Muscle layer of colon (tissue), 2 donors: ENCODE data around the gene ADRA2C.

Source experiments
- H3K27ac ChIP-seq: one replicate; pipeline ENCODE4 v1.7.0; 2013; ENCODE audit warnings: low read depth, mild to moderate bottlenecking, low read length, moderate library complexity
- H3K27me3 ChIP-seq, 2 donors: one replicate each; pipeline ENCODE4 v1.7.0; 2013; ENCODE audit warnings: low read length in 2 of 2, mild to moderate bottlenecking in 2 of 2; ENCODE audit not compliant: insufficient read depth in 2 of 2, control insufficient read depth in 1 of 2
- H3K36me3 ChIP-seq: one replicate; pipeline ENCODE4 v1.7.0; 2013; ENCODE audit warnings: mild to moderate bottlenecking, low read length; ENCODE audit not compliant: insufficient read depth
- H3K4me1 ChIP-seq: one replicate; pipeline ENCODE4 v1.7.0; 2013; ENCODE audit warnings: mild to moderate bottlenecking, low read length; ENCODE audit not compliant: insufficient read depth
- H3K4me3 ChIP-seq, 2 donors: one replicate each; pipeline ENCODE4 v1.7.0; 2013; ENCODE audit warnings: low read length in 2 of 2, low read depth in 1 of 2, mild to moderate bottlenecking in 1 of 2, moderate library complexity in 1 of 2
- H3K9ac ChIP-seq: one replicate; pipeline ENCODE4 v1.7.0; 2013; ENCODE audit warnings: low read length
- H3K9me3 ChIP-seq: one replicate; pipeline ENCODE4 v1.7.0; 2013; ENCODE audit warnings: mild to moderate bottlenecking, low read length
- donor health status: abdominal sarcoma.
- donor health status: Adenocarcinoma of cecum.

The ADRA2C gene

GRCh38 chr4:3765271-3766035, 732 bp upstream of the ADRA2C start:
- Histone ChIP-seq H3K9me3 (no peaks in the 10 kb centered on the region), H3K4me1 (no peaks in the 10 kb centered on the region), H3K36me3 (no peaks in the 10 kb centered on the region), H3K27me3 (peaks cover 5 to 47% of the 10 kb centered on the region in 2 donors), H3K4me3 (peak overlapping the region in 1 of 2 donors; percentile 4), H3K9ac (no peak overlapping the region), H3K27ac (no peak overlapping the region)

GRCh38 chr4:3766785-3767569, 792 bp downstream of the ADRA2C start:
- Histone ChIP-seq H3K36me3 (no peaks in the 10 kb centered on the region), H3K9ac (no peak overlapping the region), H3K27ac (no peak overlapping the region), H3K27me3 (peaks cover 5 to 47% of the 10 kb centered on the region in 2 donors), H3K9me3 (no peaks in the 10 kb centered on the region), H3K4me3 (no peak overlapping the region), H3K4me1 (no peaks in the 10 kb centered on the region)

GRCh38 chr4:3767570-3768288, 1.5 kb downstream of the ADRA2C start:
- Histone ChIP-seq H3K27me3 (peaks cover 5 to 53% of the 10 kb centered on the region in 2 donors), H3K4me3 (no peak overlapping the region), H3K9me3 (no peaks in the 10 kb centered on the region), H3K27ac (no peak overlapping the region), H3K36me3 (no peaks in the 10 kb centered on the region), H3K4me1 (no peaks in the 10 kb centered on the region), H3K9ac (no peak overlapping the region)

- Histone ChIP-seq H3K4me3 (no peak overlapping the region), H3K9ac (no peak overlapping the region), H3K27ac (no peak overlapping the region), H3K4me1 (no peaks in the 10 kb centered on the region), H3K9me3 (no peaks in the 10 kb centered on the region), H3K27me3 (peaks cover 5 to 56% of the 10 kb centered on the region in 2 donors), H3K36me3 (no peaks in the 10 kb centered on the region)
Observed at GRCh38 chr4:3768842-3769641, 2.9 kb downstream of the ADRA2C start.

GRCh38 chr4:3769642-3770184, 3.5 kb downstream of the ADRA2C start:
- Histone ChIP-seq H3K36me3 (no peaks in the 10 kb centered on the region), H3K9me3 (no peaks in the 10 kb centered on the region), H3K9ac (no peak overlapping the region), H3K27me3 (peaks cover 5 to 50% of the 10 kb centered on the region in 2 donors), H3K4me1 (no peaks in the 10 kb centered on the region), H3K27ac (no peak overlapping the region), H3K4me3 (no peak overlapping the region)

GRCh38 chr4:3770323-3771163, 4.4 kb downstream of the ADRA2C start:
- H3K27me3 ChIP-seq: peaks cover 5 to 46% of the 10 kb centered on the region in 2 donors
- H3K9ac ChIP-seq: no peak overlapping the region
- no peak overlapping the region for H3K4me3 ChIP-seq
- H3K27ac ChIP-seq: no peak overlapping the region
- no peaks in the 10 kb centered on the region for H3K4me1 ChIP-seq
- H3K36me3 ChIP-seq: no peaks in the 10 kb centered on the region
- no peaks in the 10 kb centered on the region for H3K9me3 ChIP-seq

- no peaks in the 10 kb centered on the region for H3K9me3 ChIP-seq
- no peaks in the 10 kb centered on the region for H3K36me3 ChIP-seq
- H3K4me1 ChIP-seq: no peaks in the 10 kb centered on the region
- H3K4me3 ChIP-seq: no peak overlapping the region
- H3K27me3 ChIP-seq: peaks cover 5 to 46% of the 10 kb centered on the region in 2 donors
- H3K9ac ChIP-seq: no peak overlapping the region
- no peak overlapping the region for H3K27ac ChIP-seq
Observed at GRCh38 chr4:3771164-3771809, 5.1 kb downstream of the ADRA2C start.

- H3K9ac ChIP-seq: no peak overlapping the region
- peaks cover 5 to 42% of the 10 kb centered on the region in 2 donors for H3K27me3 ChIP-seq
- no peaks in the 10 kb centered on the region for H3K36me3 ChIP-seq
- no peak overlapping the region for H3K27ac ChIP-seq
- no peak overlapping the region for H3K4me3 ChIP-seq
- H3K4me1 ChIP-seq: no peaks in the 10 kb centered on the region
- no peaks in the 10 kb centered on the region for H3K9me3 ChIP-seq
Observed at GRCh38 chr4:3771939-3772495, 5.8 kb downstream of the ADRA2C start.

GRCh38 chr4:3772632-3773031, 6.4 kb downstream of the ADRA2C start:
- no peaks in the 10 kb centered on the region for H3K9me3 ChIP-seq
- H3K27me3 ChIP-seq: peaks cover 5 to 39% of the 10 kb centered on the region in 2 donors
- no peaks in the 10 kb centered on the region for H3K4me1 ChIP-seq
- no peak overlapping the region for H3K4me3 ChIP-seq
- H3K36me3 ChIP-seq: no peaks in the 10 kb centered on the region
- H3K27ac ChIP-seq: no peak overlapping the region
- H3K9ac ChIP-seq: no peak overlapping the region
